Stimulated activated CD4-positive, alpha-beta T cell treated with anti-CD3 and anti-CD28 coated beads, Interleukin-4, amount 100 ng/mL, for 4 hours (primary cell): Measurements from ENCODE around the gene CLCNKB.

Source experiments
- DNase-seq, 2 experiments: peaks; one replicate each; pipeline ENCODE4 v3.0.0-alpha.2; 2020

The CLCNKB gene

GRCh38 chr1:16077406-16078245 lies 34.0 kb downstream of the CLCNKB start:
- DNase-seq = no peak

- peak; percentile 61 to 69 for DNase-seq
Observed at GRCh38 chr1:16078925-16079656, 35.5 kb downstream of the CLCNKB start.

- DNase-seq = no peak
Observed at GRCh38 chr1:16080422-16081150, 37.0 kb downstream of the CLCNKB start.

GRCh38 chr1:16081636-16082035 lies 38.1 kb downstream of the CLCNKB start:
- no peak for DNase-seq

- DNase-seq = peak; percentile 46 to 54
Observed at GRCh38 chr1:16082283-16083038, 38.9 kb downstream of the CLCNKB start.

- DNase-seq = no peak
Observed at GRCh38 chr1:16083486-16083885, 39.9 kb downstream of the CLCNKB start.

GRCh38 chr1:16085522-16085921 lies 41.9 kb downstream of the CLCNKB start:
- no peak for DNase-seq

- DNase-seq = no peak
Observed at GRCh38 chr1:16087733-16088132, 44.2 kb downstream of the CLCNKB start.

- DNase-seq = no peak
Observed at GRCh38 chr1:16088351-16088911, 44.8 kb downstream of the CLCNKB start.

GRCh38 chr1:16088996-16089395 lies 45.4 kb downstream of the CLCNKB start:
- DNase-seq = no peak

GRCh38 chr1:16090076-16090826 lies 46.7 kb downstream of the CLCNKB start:
- DNase-seq = no peak

GRCh38 chr1:16091296-16091695 lies 47.7 kb downstream of the CLCNKB start:
- no peak for DNase-seq

GRCh38 chr1:16092097-16092922 lies 48.7 kb downstream of the CLCNKB start:
- no peak for DNase-seq

- no peak for DNase-seq
Observed at GRCh38 chr1:16092923-16093511, 49.4 kb downstream of the CLCNKB start.

- DNase-seq = no peak
Observed at GRCh38 chr1:16093611-16094010, 50.0 kb downstream of the CLCNKB start.

- no peak for DNase-seq
Observed at GRCh38 chr1:16094453-16095158, 51.0 kb downstream of the CLCNKB start.

- no peak for DNase-seq
Observed at GRCh38 chr1:16095447-16095846, 51.9 kb downstream of the CLCNKB start.

- no peak for DNase-seq
Observed at GRCh38 chr1:16099412-16099811, 55.8 kb downstream of the CLCNKB start.

GRCh38 chr1:16101623-16102022 lies 58.0 kb downstream of the CLCNKB start:
- no peak for DNase-seq
